SK-N-SH (cell line): Measurements from ENCODE around the gene UBAP1L.

ENCODE experiments used
- CTCF ChIP-seq: fragments of 200-600 bp; sonication (generic); IDR thresholded peaks from 2 replicates; pipeline ENCODE4 v1.6.1; 2017; ENCODE audit warnings: antibody characterized with exemption, mild to moderate bottlenecking, moderate library complexity
- EZH2phosphoT487 ChIP-seq: fragments of 200-600 bp; sonication (generic); IDR thresholded peaks from 2 replicates; pipeline ENCODE4 v1.6.1; 2017; ENCODE audit warnings: low read depth, mixed run types, mild to moderate bottlenecking, antibody characterized with exemption, moderate library complexity, borderline replicate concordance
- FOSL2 ChIP-seq: IDR thresholded peaks from 2 replicates; pipeline ENCODE4 v1.4.0; 2012; ENCODE audit warnings: low read depth, mild to moderate bottlenecking, moderate library complexity, borderline replicate concordance
- IRF3 ChIP-seq: fragments of 150-350 bp; IDR thresholded peaks from 2 replicates; pipeline ENCODE4 v1.6.1; 2016; ENCODE audit warnings: mild to moderate bottlenecking, low read depth, low read length
- RAD21 ChIP-seq: IDR thresholded peaks from 2 replicates; pipeline ENCODE4 v1.6.1; 2012; ENCODE audit warnings: mild to moderate bottlenecking, low read length

GRCh38 chr15:65154720-65155119 lies 39.7 kb upstream of the UBAP1L start:
- TF ChIP-seq CTCF: no peak
- TF ChIP-seq FOSL2: no peak
- no peak for TF ChIP-seq EZH2phosphoT487
- no peak for TF ChIP-seq RAD21
- no peak for TF ChIP-seq IRF3
